ENCODE measurements around the gene EIF4E.
"Not testable (repeated sequence)": the region's sequence is repeated elsewhere in the genome, so short reads cannot be mapped to it uniquely, and the experiment has no call there.

EIF4E gene

GRCh38 chr4:98850937-98851336 is 78.0 kb downstream of the EIF4E start:
- Histone ChIP-seq H3K27ac (ENCODE audit: low read depth, low read length) (no peak overlapping the region), H4K5ac (ENCODE audit: low read length) (no peak overlapping the region), H3K79me1 (ENCODE audit: low read length) (no peaks in the 10 kb centered on the region), H3K79me2 (ENCODE audit: control insufficient read depth, insufficient read depth, low read length) (no peaks in the 10 kb centered on the region), H3K4me1 (ENCODE audit: control insufficient read depth, low read depth, low read length) (peaks cover 2% of the 10 kb centered on the region), H4K8ac (ENCODE audit: low read depth, low read length) (no peak overlapping the region), H3K56ac (ENCODE audit: low read length) (no peak overlapping the region), H2BK15ac (replicated peaks; ENCODE audit: low read depth) (no peak overlapping the region), H3K9ac (ENCODE audit: low read length) (no peak overlapping the region), H3K18ac (ENCODE audit: low read length) (no peak overlapping the region), H3K36me3 (ENCODE audit: control insufficient read depth, insufficient read depth, low read length) (no peaks in the 10 kb centered on the region), H3K27me3 (ENCODE audit: insufficient read depth, low read length, poor library complexity) (no peaks in the 10 kb centered on the region), H2BK5ac (ENCODE audit: low read length) (no peak overlapping the region), H3K4me3 (ENCODE audit: low read length) (no peak overlapping the region), H2BK120ac (ENCODE audit: low read depth, low read length) (no peak overlapping the region), H3K4ac (ENCODE audit: low read depth, low read length) (no peak overlapping the region), H3K4me2 (ENCODE audit: low read length) (no peak overlapping the region), H2AK5ac (ENCODE audit: low read length) (no peak overlapping the region), H3K23ac (ENCODE audit: low read length) (no peak overlapping the region)
- no peak for DNase-seq

GRCh38 chr4:98848448-98848847 is 80.5 kb downstream of the EIF4E start:
- WGBS (ENCODE audit: extremely low coverage, insufficient coverage, low lambda C conversion rate): no CpG with 5 or more reads among the region's 1 CpG
- H3K56ac ChIP-seq (ENCODE audit: low read length): no peak overlapping the region
- H3K79me2 ChIP-seq (ENCODE audit: control insufficient read depth, insufficient read depth, low read length): no peaks in the 10 kb centered on the region

GRCh38 chr4:98845960-98846359 is 83.0 kb downstream of the EIF4E start:
- Histone ChIP-seq H3K56ac (ENCODE audit: low read length) (no peak overlapping the region), H2BK120ac (ENCODE audit: low read depth, low read length) (no peak overlapping the region), H3K36me3 (ENCODE audit: control insufficient read depth, insufficient read depth, low read length) (no peaks in the 10 kb centered on the region), H3K9ac (ENCODE audit: low read length) (no peak overlapping the region), H3K4ac (ENCODE audit: low read depth, low read length) (no peak overlapping the region), H3K27ac (ENCODE audit: low read depth, low read length) (no peak overlapping the region), H2BK5ac (ENCODE audit: low read length) (no peak overlapping the region), H3K79me1 (ENCODE audit: low read length) (no peaks in the 10 kb centered on the region), H3K23ac (ENCODE audit: low read length) (no peak overlapping the region), H3K79me2 (ENCODE audit: control insufficient read depth, insufficient read depth, low read length) (no peaks in the 10 kb centered on the region), H4K8ac (ENCODE audit: low read depth, low read length) (no peak overlapping the region), H2AK5ac (ENCODE audit: low read length) (no peak overlapping the region), H2BK15ac (replicated peaks; ENCODE audit: low read depth) (no peak overlapping the region), H3K4me2 (ENCODE audit: low read length) (no peak overlapping the region), H3K27me3 (ENCODE audit: insufficient read depth, low read length, poor library complexity) (no peaks in the 10 kb centered on the region), H3K18ac (ENCODE audit: low read length) (no peak overlapping the region), H3K4me1 (ENCODE audit: control insufficient read depth, low read depth, low read length) (no peaks in the 10 kb centered on the region), H3K4me3 (ENCODE audit: low read length) (no peak overlapping the region), H4K5ac (ENCODE audit: low read length) (no peak overlapping the region)
- peak; percentile 41 for DNase-seq

More at GRCh38 chr4:98848448-98848847, 80.5 kb downstream of the EIF4E start:
- Histone ChIP-seq H3K4me2 (ENCODE audit: low read length) (no peak overlapping the region), H3K4me1 (ENCODE audit: control insufficient read depth, low read depth, low read length) (peaks cover 2% of the 10 kb centered on the region), H3K4ac (ENCODE audit: low read depth, low read length) (no peak overlapping the region), H3K18ac (ENCODE audit: low read length) (no peak overlapping the region), H2BK15ac (replicated peaks; ENCODE audit: low read depth) (no peak overlapping the region), H2BK5ac (ENCODE audit: low read length) (no peak overlapping the region), H4K5ac (ENCODE audit: low read length) (no peak overlapping the region), H3K27me3 (ENCODE audit: insufficient read depth, low read length, poor library complexity) (no peaks in the 10 kb centered on the region), H2BK120ac (ENCODE audit: low read depth, low read length) (no peak overlapping the region), H2AK5ac (ENCODE audit: low read length) (no peak overlapping the region), H3K36me3 (ENCODE audit: control insufficient read depth, insufficient read depth, low read length) (no peaks in the 10 kb centered on the region), H4K8ac (ENCODE audit: low read depth, low read length) (no peak overlapping the region), H3K23ac (ENCODE audit: low read length) (no peak overlapping the region), H3K4me3 (ENCODE audit: low read length) (no peak overlapping the region), H3K27ac (ENCODE audit: low read depth, low read length) (no peak overlapping the region), H3K79me1 (ENCODE audit: low read length) (no peaks in the 10 kb centered on the region), H3K9ac (ENCODE audit: low read length) (no peak overlapping the region)
- no peak for DNase-seq

GRCh38 chr4:98842917-98843316 is 86.0 kb downstream of the EIF4E start:
- not testable (repeated sequence) for H3K79me1 ChIP-seq (ENCODE audit: low read length); H4K5ac ChIP-seq (ENCODE audit: low read length)
- WGBS (ENCODE audit: extremely low coverage, insufficient coverage, low lambda C conversion rate): no CpG with 5 or more reads among the region's 11 CpGs

GRCh38 chr4:98838977-98839618 is 89.8 kb downstream of the EIF4E start:
- H3K79me1 ChIP-seq (ENCODE audit: low read length): no peaks in the 10 kb centered on the region
- H3K36me3 ChIP-seq (ENCODE audit: control insufficient read depth, insufficient read depth, low read length): no peaks in the 10 kb centered on the region
- H3K23ac ChIP-seq (ENCODE audit: low read length): no peak overlapping the region
- no peak overlapping the region for H3K4ac ChIP-seq (ENCODE audit: low read depth, low read length)
- no peak overlapping the region for H3K27ac ChIP-seq (ENCODE audit: low read depth, low read length)
- peak; percentile 5 for DNase-seq
- H3K9ac ChIP-seq (ENCODE audit: low read length): no peak overlapping the region
- no peak overlapping the region for H2BK120ac ChIP-seq (ENCODE audit: low read depth, low read length)
- H2BK5ac ChIP-seq (ENCODE audit: low read length): no peak overlapping the region
- no peak overlapping the region for H3K4me3 ChIP-seq (ENCODE audit: low read length)
- H4K8ac ChIP-seq (ENCODE audit: low read depth, low read length): no peak overlapping the region
- WGBS (ENCODE audit: extremely low coverage, insufficient coverage, low lambda C conversion rate): no CpG with 5 or more reads among the region's 5 CpGs
- no peaks in the 10 kb centered on the region for H3K4me1 ChIP-seq (ENCODE audit: control insufficient read depth, low read depth, low read length)
- H2BK15ac ChIP-seq (replicated peaks; ENCODE audit: low read depth): no peak overlapping the region
- no peak overlapping the region for H3K18ac ChIP-seq (ENCODE audit: low read length)
- no peaks in the 10 kb centered on the region for H3K27me3 ChIP-seq (ENCODE audit: insufficient read depth, low read length, poor library complexity)
- H3K4me2 ChIP-seq (ENCODE audit: low read length): no peak overlapping the region
- H3K56ac ChIP-seq (ENCODE audit: low read length): no peak overlapping the region
- H2AK5ac ChIP-seq (ENCODE audit: low read length): no peak overlapping the region
- no peaks in the 10 kb centered on the region for H3K79me2 ChIP-seq (ENCODE audit: control insufficient read depth, insufficient read depth, low read length)
- H4K5ac ChIP-seq (ENCODE audit: low read length): no peak overlapping the region

More at GRCh38 chr4:98842917-98843316, 86.0 kb downstream of the EIF4E start:
- H3K4me1 ChIP-seq (ENCODE audit: control insufficient read depth, low read depth, low read length); H3K56ac ChIP-seq (ENCODE audit: low read length); H3K18ac ChIP-seq (ENCODE audit: low read length); H3K9ac ChIP-seq (ENCODE audit: low read length); H3K79me2 ChIP-seq (ENCODE audit: control insufficient read depth, insufficient read depth, low read length); H4K8ac ChIP-seq (ENCODE audit: low read depth, low read length); H3K36me3 ChIP-seq (ENCODE audit: control insufficient read depth, insufficient read depth, low read length); H3K27ac ChIP-seq (ENCODE audit: low read depth, low read length); H2AK5ac ChIP-seq (ENCODE audit: low read length); H3K4ac ChIP-seq (ENCODE audit: low read depth, low read length); H3K23ac ChIP-seq (ENCODE audit: low read length); H2BK15ac ChIP-seq (replicated peaks; ENCODE audit: low read depth); H3K27me3 ChIP-seq (ENCODE audit: insufficient read depth, low read length, poor library complexity); H3K4me3 ChIP-seq (ENCODE audit: low read length); H2BK120ac ChIP-seq (ENCODE audit: low read depth, low read length); DNase-seq; H3K4me2 ChIP-seq (ENCODE audit: low read length); H2BK5ac ChIP-seq (ENCODE audit: low read length): not testable (repeated sequence)

- H2AK5ac ChIP-seq (ENCODE audit: low read length): no peak overlapping the region
- H3K9ac ChIP-seq (ENCODE audit: low read length): no peak overlapping the region
- H3K27ac ChIP-seq (ENCODE audit: low read depth, low read length): no peak overlapping the region
- no peaks in the 10 kb centered on the region for H3K27me3 ChIP-seq (ENCODE audit: insufficient read depth, low read length, poor library complexity)
- no peak overlapping the region for H4K5ac ChIP-seq (ENCODE audit: low read length)
- H3K56ac ChIP-seq (ENCODE audit: low read length): no peak overlapping the region
- no peak for DNase-seq
- H3K79me2 ChIP-seq (ENCODE audit: control insufficient read depth, insufficient read depth, low read length): no peaks in the 10 kb centered on the region
- H3K4ac ChIP-seq (ENCODE audit: low read depth, low read length): no peak overlapping the region
- no CpG with 5 or more reads among the region's 4 CpGs for WGBS (ENCODE audit: extremely low coverage, insufficient coverage, low lambda C conversion rate)
- H3K4me2 ChIP-seq (ENCODE audit: low read length): no peak overlapping the region
- H3K18ac ChIP-seq (ENCODE audit: low read length): no peak overlapping the region
- H3K4me1 ChIP-seq (ENCODE audit: control insufficient read depth, low read depth, low read length): no peaks in the 10 kb centered on the region
- H2BK15ac ChIP-seq (replicated peaks; ENCODE audit: low read depth): no peak overlapping the region
- H3K36me3 ChIP-seq (ENCODE audit: control insufficient read depth, insufficient read depth, low read length): no peaks in the 10 kb centered on the region
- H3K23ac ChIP-seq (ENCODE audit: low read length): no peak overlapping the region
- no peaks in the 10 kb centered on the region for H3K79me1 ChIP-seq (ENCODE audit: low read length)
- no peak overlapping the region for H2BK5ac ChIP-seq (ENCODE audit: low read length)
- no peak overlapping the region for H2BK120ac ChIP-seq (ENCODE audit: low read depth, low read length)
- no peak overlapping the region for H4K8ac ChIP-seq (ENCODE audit: low read depth, low read length)
- no peak overlapping the region for H3K4me3 ChIP-seq (ENCODE audit: low read length)
Measured at GRCh38 chr4:98838531-98838930, 90.4 kb downstream of the EIF4E start.

All from mesendoderm (in vitro differentiated cells).